ENCODE data around the gene MAGEB17.

DNA sequence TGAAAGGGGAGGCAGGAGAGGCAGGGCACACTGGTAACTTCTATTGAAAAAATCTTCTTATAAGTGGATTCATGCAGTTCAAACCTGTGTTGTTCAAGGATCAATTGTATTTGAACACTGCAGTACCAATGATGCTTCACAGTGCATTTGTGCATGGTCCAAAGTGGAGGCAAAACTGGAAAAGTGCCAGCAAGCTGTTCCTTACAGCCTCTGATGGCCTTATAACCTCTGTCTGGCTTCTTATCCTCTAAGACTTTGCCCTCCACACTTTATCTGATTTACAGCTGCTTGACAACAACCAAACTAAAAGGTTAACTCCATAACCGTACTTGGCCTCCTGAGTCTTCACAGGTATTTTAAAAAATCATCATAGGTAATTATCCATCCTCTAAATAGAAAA lies 40.4 kb downstream of the MAGEB17 start:
- TF ChIP-seq, protein P1, sequence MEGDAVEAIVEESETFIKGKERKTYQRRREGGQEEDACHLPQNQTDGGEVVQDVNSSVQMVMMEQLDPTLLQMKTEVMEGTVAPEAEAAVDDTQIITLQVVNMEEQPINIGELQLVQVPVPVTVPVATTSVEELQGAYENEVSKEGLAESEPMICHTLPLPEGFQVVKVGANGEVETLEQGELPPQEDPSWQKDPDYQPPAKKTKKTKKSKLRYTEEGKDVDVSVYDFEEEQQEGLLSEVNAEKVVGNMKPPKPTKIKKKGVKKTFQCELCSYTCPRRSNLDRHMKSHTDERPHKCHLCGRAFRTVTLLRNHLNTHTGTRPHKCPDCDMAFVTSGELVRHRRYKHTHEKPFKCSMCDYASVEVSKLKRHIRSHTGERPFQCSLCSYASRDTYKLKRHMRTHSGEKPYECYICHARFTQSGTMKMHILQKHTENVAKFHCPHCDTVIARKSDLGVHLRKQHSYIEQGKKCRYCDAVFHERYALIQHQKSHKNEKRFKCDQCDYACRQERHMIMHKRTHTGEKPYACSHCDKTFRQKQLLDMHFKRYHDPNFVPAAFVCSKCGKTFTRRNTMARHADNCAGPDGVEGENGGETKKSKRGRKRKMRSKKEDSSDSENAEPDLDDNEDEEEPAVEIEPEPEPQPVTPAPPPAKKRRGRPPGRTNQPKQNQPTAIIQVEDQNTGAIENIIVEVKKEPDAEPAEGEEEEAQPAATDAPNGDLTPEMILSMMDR (IDR thresholded peaks at IDR 0.05): no peak
- TF ChIP-seq POLR2A (IDR thresholded peaks at IDR 0.05): no peak

Measured in esophagus squamous epithelium (tissue), 4 donors.